ENCODE results near the gene EZR.

Gene EZR

DNA sequence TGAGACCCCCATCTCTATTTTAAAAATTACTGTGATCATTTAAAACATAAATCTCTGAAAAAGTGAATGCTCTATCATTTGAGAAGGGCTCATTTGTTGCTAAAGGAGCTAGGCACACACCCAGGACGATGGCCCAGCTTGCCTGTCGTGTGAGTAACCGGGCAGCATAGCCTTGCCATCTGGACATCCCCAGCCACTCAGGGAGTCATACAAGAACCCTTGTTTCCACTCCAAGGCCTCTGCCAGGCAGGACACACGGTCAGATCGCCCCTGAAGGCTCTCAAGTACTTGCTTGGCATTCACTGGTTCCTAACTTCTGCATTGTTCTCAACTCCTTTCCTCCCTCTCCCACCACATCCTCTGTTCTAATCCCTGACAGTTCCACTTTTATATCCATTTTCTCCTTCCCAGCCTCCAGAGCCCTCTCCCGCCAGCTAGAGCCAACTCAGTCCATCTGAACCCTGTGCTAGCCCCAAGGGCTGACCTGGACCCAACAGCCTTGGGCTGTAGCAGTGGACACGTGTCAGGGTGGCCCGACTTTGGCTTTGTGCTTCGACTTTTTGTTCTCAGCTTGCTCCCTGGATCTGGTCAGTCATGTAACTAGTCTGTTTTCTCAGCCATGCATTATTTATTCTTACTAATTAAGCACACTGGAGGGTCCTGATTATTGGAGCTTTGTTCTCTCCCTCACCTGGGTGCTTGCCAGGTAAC, 15.7 kb upstream of the EZR start:
- no peak for TF ChIP-seq SIN3A (IDR thresholded peaks at IDR 0.05; ENCODE audit: borderline replicate concordance, insufficient read depth, low read length)
- no peak for TF ChIP-seq FOXP2 (optimal IDR thresholded peaks at IDR 0.05; ENCODE audit: borderline replicate concordance, extremely low read depth, extremely low read length, insufficient read depth)
- TF ChIP-seq, protein P1, sequence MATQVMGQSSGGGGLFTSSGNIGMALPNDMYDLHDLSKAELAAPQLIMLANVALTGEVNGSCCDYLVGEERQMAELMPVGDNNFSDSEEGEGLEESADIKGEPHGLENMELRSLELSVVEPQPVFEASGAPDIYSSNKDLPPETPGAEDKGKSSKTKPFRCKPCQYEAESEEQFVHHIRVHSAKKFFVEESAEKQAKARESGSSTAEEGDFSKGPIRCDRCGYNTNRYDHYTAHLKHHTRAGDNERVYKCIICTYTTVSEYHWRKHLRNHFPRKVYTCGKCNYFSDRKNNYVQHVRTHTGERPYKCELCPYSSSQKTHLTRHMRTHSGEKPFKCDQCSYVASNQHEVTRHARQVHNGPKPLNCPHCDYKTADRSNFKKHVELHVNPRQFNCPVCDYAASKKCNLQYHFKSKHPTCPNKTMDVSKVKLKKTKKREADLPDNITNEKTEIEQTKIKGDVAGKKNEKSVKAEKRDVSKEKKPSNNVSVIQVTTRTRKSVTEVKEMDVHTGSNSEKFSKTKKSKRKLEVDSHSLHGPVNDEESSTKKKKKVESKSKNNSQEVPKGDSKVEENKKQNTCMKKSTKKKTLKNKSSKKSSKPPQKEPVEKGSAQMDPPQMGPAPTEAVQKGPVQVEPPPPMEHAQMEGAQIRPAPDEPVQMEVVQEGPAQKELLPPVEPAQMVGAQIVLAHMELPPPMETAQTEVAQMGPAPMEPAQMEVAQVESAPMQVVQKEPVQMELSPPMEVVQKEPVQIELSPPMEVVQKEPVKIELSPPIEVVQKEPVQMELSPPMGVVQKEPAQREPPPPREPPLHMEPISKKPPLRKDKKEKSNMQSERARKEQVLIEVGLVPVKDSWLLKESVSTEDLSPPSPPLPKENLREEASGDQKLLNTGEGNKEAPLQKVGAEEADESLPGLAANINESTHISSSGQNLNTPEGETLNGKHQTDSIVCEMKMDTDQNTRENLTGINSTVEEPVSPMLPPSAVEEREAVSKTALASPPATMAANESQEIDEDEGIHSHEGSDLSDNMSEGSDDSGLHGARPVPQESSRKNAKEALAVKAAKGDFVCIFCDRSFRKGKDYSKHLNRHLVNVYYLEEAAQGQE (IDR thresholded peaks at IDR 0.05; ENCODE audit: insufficient read depth in 1 of 2, low read depth in 2 of 2, low read length in 2 of 2): no peak
- no peak for TF ChIP-seq POLR2AphosphoS5 (IDR thresholded peaks at IDR 0.05; ENCODE audit: low read depth, low read length)
- TF ChIP-seq TAF1 (IDR thresholded peaks at IDR 0.05; ENCODE audit: borderline replicate concordance, insufficient read depth, low read length): no peak

DNA sequence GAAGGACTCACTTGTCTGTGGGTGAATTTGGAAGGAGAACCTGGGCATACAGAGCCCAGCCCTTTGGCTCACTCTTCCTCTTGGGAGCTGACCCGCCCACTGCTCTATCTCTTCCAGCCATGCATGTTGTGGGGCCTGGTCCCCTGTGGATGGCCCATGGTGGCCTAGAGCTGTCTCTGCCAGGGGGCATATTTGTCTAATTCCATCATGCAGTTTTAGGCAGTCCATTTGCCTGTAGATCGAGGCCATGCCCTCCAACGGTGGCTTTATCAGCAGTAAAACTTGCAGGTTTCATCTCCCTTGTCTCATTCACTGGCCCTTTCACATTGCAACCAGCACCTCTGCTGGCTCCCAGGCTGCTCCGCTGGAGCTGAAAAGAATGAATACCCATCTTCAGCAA, 12.9 kb upstream of the EZR start:
- TF ChIP-seq TAF1 (IDR thresholded peaks at IDR 0.05; ENCODE audit: borderline replicate concordance, insufficient read depth, low read length) (no peak), SIN3A (IDR thresholded peaks at IDR 0.05; ENCODE audit: borderline replicate concordance, insufficient read depth, low read length) (no peak), POLR2AphosphoS5 (IDR thresholded peaks at IDR 0.05; ENCODE audit: low read depth, low read length) (no peak), FOXP2 (optimal IDR thresholded peaks at IDR 0.05; ENCODE audit: borderline replicate concordance, extremely low read depth, extremely low read length, insufficient read depth) (no peak)
- TF ChIP-seq, protein P1 (IDR thresholded peaks at IDR 0.05; ENCODE audit: insufficient read depth in 1 of 2, low read depth in 2 of 2, low read length in 2 of 2): no peak

DNA sequence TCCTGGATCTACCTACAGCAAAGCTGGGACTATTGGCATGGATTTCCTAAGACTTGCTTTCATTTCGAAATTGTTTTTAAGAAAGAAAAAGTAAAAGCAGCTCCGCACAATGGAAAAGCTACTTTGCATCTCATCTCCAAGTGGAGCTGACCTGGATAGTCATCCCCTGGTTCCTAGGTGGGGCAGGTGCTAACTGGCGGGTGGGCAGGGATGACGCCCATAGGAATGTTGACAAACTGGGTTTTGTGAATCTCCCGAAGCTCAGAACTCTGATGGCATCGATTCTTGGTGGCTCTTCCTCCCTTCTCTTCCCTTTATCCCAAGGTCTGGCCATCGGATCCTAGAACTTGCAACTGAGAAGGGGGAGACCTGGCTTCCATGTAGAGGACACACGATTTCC, 12.4 kb upstream of the EZR start:
- TF ChIP-seq SIN3A (IDR thresholded peaks at IDR 0.05; ENCODE audit: borderline replicate concordance, insufficient read depth, low read length) (no peak), POLR2AphosphoS5 (IDR thresholded peaks at IDR 0.05; ENCODE audit: low read depth, low read length) (no peak)

DNA sequence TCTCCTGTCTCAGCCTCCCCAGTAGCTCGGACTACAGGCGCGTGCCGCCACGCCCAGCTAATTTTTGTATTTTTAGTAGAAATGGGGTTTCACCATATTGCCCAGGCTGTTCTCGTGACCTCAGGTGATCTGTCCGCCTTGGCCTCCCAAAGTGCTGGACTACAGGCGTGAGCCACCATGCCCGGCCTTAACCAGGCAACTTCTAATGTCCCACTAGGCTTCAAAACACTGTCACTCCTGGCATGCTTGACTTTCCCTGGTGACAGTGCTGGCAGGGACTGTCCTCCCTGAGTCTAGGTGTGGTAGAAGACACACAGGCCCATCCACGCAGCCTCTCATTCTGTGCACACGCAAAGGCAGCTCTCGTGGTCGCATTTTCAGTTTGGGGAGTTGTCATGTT, 11.6 kb upstream of the EZR start:
- no peak for TF ChIP-seq POLR2AphosphoS5 (IDR thresholded peaks at IDR 0.05; ENCODE audit: low read depth, low read length)
- no peak for TF ChIP-seq FOXP2 (optimal IDR thresholded peaks at IDR 0.05; ENCODE audit: borderline replicate concordance, extremely low read depth, extremely low read length, insufficient read depth)
- no peak for TF ChIP-seq SIN3A (IDR thresholded peaks at IDR 0.05; ENCODE audit: borderline replicate concordance, insufficient read depth, low read length)
- TF ChIP-seq TAF1 (IDR thresholded peaks at IDR 0.05; ENCODE audit: borderline replicate concordance, insufficient read depth, low read length): no peak
- TF ChIP-seq, protein P1 (IDR thresholded peaks at IDR 0.05; ENCODE audit: insufficient read depth in 1 of 2, low read depth in 2 of 2, low read length in 2 of 2): no peak

DNA sequence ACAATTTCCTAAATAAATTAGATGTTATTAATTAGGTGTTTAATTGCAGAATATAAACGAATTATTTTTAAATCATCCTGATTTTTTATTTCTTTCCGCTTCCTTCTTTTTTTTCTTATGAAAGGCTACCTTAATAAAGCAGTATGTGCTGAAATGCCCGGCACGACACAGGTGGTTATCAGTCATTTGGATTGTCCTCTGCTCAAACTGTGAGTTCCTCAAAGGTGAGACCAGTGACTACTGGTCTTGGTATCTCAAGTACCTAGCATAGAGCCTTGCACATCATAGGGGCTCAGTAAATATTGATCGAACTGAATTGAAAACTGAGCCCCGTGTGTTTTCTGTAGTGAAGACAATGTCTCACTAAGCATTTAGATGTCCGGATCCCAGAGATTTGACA, 9.6 kb upstream of the EZR start:
- no peak for TF ChIP-seq SIN3A (IDR thresholded peaks at IDR 0.05; ENCODE audit: borderline replicate concordance, insufficient read depth, low read length)
- TF ChIP-seq, protein P1 (IDR thresholded peaks at IDR 0.05; ENCODE audit: insufficient read depth in 1 of 2, low read depth in 2 of 2, low read length in 2 of 2): no peak
- TF ChIP-seq POLR2AphosphoS5 (IDR thresholded peaks at IDR 0.05; ENCODE audit: low read depth, low read length): no peak
- no peak for TF ChIP-seq FOXP2 (optimal IDR thresholded peaks at IDR 0.05; ENCODE audit: borderline replicate concordance, extremely low read depth, extremely low read length, insufficient read depth)
- TF ChIP-seq TAF1 (IDR thresholded peaks at IDR 0.05; ENCODE audit: borderline replicate concordance, insufficient read depth, low read length): no peak
